Esophagus squamous epithelium (tissue), 5 donors: ENCODE data around the gene TRIM62. TPM values are rescaled to one million over a fixed set of nuclear protein-coding genes. Genes with fewer than 3 reads are reported as not detected.

ENCODE experiments used
- DNase-seq: peaks from one replicate; lab custom pipeline; 2025; lab: John Stamatoyannopoulos, UW
- H3K27ac ChIP-seq, 4 donors: fragments of 200-600 bp; sonication (generic); one replicate each; pipeline ENCODE4 v1.5.1; 2016 to 2019; ENCODE audit warnings: mild to moderate bottlenecking in 1 of 4
- H3K27me3 ChIP-seq, 4 donors: fragments of 200-600 bp; sonication (generic); 1 replicate in 3 of 4; 2 replicates in 1 of 4; pipeline versions ENCODE4 v1.5.1 to v1.6.0; 2017 to 2021; ENCODE audit warnings: antibody characterized with exemption in 1 of 4
- H3K36me3 ChIP-seq, 3 donors: fragments of 200-600 bp; sonication (generic); one replicate each; pipeline ENCODE4 v1.5.1; 2016 to 2019
- H3K4me1 ChIP-seq, 3 donors: fragments of 200-600 bp; sonication (generic); one replicate each; pipeline ENCODE4 v1.5.1; 2017 to 2019
- H3K4me3 ChIP-seq, 4 donors: fragments of 200-600 bp; sonication (generic); 1 replicate in 3 of 4; 2 replicates in 1 of 4; pipeline ENCODE4 v1.5.1; 2016 to 2019; ENCODE audit warnings: mild to moderate bottlenecking in 2 of 4, moderate library complexity in 1 of 4
- H3K9me3 ChIP-seq, 3 donors: fragments of 200-600 bp; sonication (generic); one replicate each; pipeline ENCODE4 v1.5.1; 2016 to 2019
- CTCF ChIP-seq, 6 experiments: fragments of 450-650 bp in 4 of 6; fragments of 200-600 bp in 2 of 6; sonication (generic) in 2 of 6; IDR thresholded peaks; one replicate each; pipeline ENCODE4 v1.5.1; 2016 to 2019; ENCODE audit warnings: antibody characterized with exemption in 6 of 6, mild to moderate bottlenecking in 4 of 6, moderate library complexity in 4 of 6
- POLR2A ChIP-seq, 4 donors: fragments of 450-650 bp; IDR thresholded peaks; one replicate each; pipeline ENCODE4 v1.6.1; 2017; ENCODE audit warnings: antibody characterized with exemption in 4 of 4, mild to moderate bottlenecking in 4 of 4, moderate library complexity in 3 of 4
- WGBS, 2 donors: methylation state at CpG; one replicate each; pipeline ENCODE4 v1.1.5; 2018; 5-methylcytosine and 5-hydroxymethylcytosine counted together
- intact Hi-C: fragments of 100-400 bp; cut with DNase I; formaldehyde crosslinking; loops from one replicate; pipeline ENCODE4 v1.15.0; 2022
- total RNA-seq, 4 donors: library from RNA; depleted of rRNA; stranded (reverse); fragments of >200 nt; gene quantifications; one replicate each; pipeline ENCODE4 v1.1.0, GENCODE V29; 2016
- donor health status: DM: yes; HTN: yes; CAD: no.

Gene TRIM62
- total RNA-seq, 4 donors from 2014 or later: 5.4 to 17.7 (median 8.0) TPM

GRCh38 chr1:33159577-33159976, 22.3 kb downstream of the TRIM62 start:
- DNase-seq: no peak
- Histone ChIP-seq H3K4me1 (peaks cover 0 to 20% (median 0%) of the 10 kb centered on the region in 3 donors), H3K4me3 (no peak overlapping the region), H3K27ac (no peak overlapping the region), H3K36me3 (peaks cover 3 to 44% (median 6%) of the 10 kb centered on the region in 3 donors), H3K9me3 (no peaks in the 10 kb centered on the region), H3K27me3 (no peaks in the 10 kb centered on the region)
- intact Hi-C loops: no loop called here
- WGBS, 2 donors: 80 to 97% methylated on average over 1 to 16 of the region's 26 CpGs
- no peak for TF ChIP-seq CTCF (IDR thresholded peaks at IDR 0.05)
- TF ChIP-seq POLR2A (IDR thresholded peaks at IDR 0.05): no peak

GRCh38 chr1:33158366-33158765, 23.5 kb downstream of the TRIM62 start:
- no peak for DNase-seq
- TF ChIP-seq POLR2A (IDR thresholded peaks at IDR 0.05) (no peak), CTCF (IDR thresholded peaks at IDR 0.05) (no peak)
- peaks cover 3 to 43% (median 6%) of the 10 kb centered on the region in 3 donors for H3K36me3 ChIP-seq
- no peak overlapping the region for H3K4me3 ChIP-seq
- intact Hi-C loops: no loop called here
- no peaks in the 10 kb centered on the region for H3K27me3 ChIP-seq
- no peaks in the 10 kb centered on the region for H3K9me3 ChIP-seq
- WGBS, 2 donors: 94 to 100% methylated on average over 2 to 3 of the region's 3 CpGs
- H3K27ac ChIP-seq: no peak overlapping the region
- peaks cover 0 to 32% (median 4%) of the 10 kb centered on the region in 3 donors for H3K4me1 ChIP-seq

- no peaks in the 10 kb centered on the region for H3K9me3 ChIP-seq
- WGBS, 2 donors: 92 to 93% methylated on average over 4 of the region's 4 CpGs
- intact Hi-C loops: no loop called here
Measured at GRCh38 chr1:33157131-33157530, 24.7 kb downstream of the TRIM62 start.

GRCh38 chr1:33155877-33156538, 25.8 kb downstream of the TRIM62 start:
- no peak overlapping the region for H3K4me3 ChIP-seq
- H3K4me1 ChIP-seq: peaks cover 10 to 49% (median 27%) of the 10 kb centered on the region in 3 donors
- H3K27me3 ChIP-seq: no peaks in the 10 kb centered on the region
- no peak overlapping the region for H3K27ac ChIP-seq
- TF ChIP-seq POLR2A (IDR thresholded peaks at IDR 0.05) (no peak), CTCF (IDR thresholded peaks at IDR 0.05) (no peak)
- intact Hi-C loops: no loop called here
- no peak for DNase-seq
- H3K36me3 ChIP-seq: peaks cover 3 to 43% (median 6%) of the 10 kb centered on the region in 3 donors
- WGBS, 2 donors: 73 to 76% methylated on average over 4 of the region's 4 CpGs
- no peaks in the 10 kb centered on the region for H3K9me3 ChIP-seq

More at GRCh38 chr1:33157131-33157530, 24.7 kb downstream of the TRIM62 start:
- Histone ChIP-seq H3K27ac (no peak overlapping the region), H3K36me3 (peaks cover 3 to 43% (median 6%) of the 10 kb centered on the region in 3 donors), H3K27me3 (no peaks in the 10 kb centered on the region), H3K4me3 (no peak overlapping the region), H3K4me1 (peaks cover 0 to 44% (median 16%) of the 10 kb centered on the region in 3 donors)
- TF ChIP-seq CTCF (IDR thresholded peaks at IDR 0.05) (no peak), POLR2A (IDR thresholded peaks at IDR 0.05) (no peak)
- no peak for DNase-seq

GRCh38 chr1:33153650-33154049, 28.2 kb downstream of the TRIM62 start:
- TF ChIP-seq CTCF (IDR thresholded peaks at IDR 0.05) (no peak), POLR2A (IDR thresholded peaks at IDR 0.05) (no peak)
- 80 to 86% methylated on average over 1 to 2 of the region's 2 CpGs for WGBS, 2 donors
- Histone ChIP-seq H3K36me3 (peaks cover 0 to 29% (median 3%) of the 10 kb centered on the region in 3 donors), H3K9me3 (no peaks in the 10 kb centered on the region), H3K4me3 (no peak overlapping the region), H3K4me1 (peaks cover 29 to 68% (median 32%) of the 10 kb centered on the region in 3 donors), H3K27ac (peak overlapping the region; percentile 13 to 80 (median 60)), H3K27me3 (no peaks in the 10 kb centered on the region)
- intact Hi-C loops: no loop called here
- no peak for DNase-seq
